HS-5 (cell line): ENCODE measurements around the gene STUB1.
"Not testable (repeated sequence)": the region's sequence is repeated elsewhere in the genome, so short reads cannot be mapped to it uniquely, and the experiment has no call there.

Experiments
- DNase-seq: peaks from one replicate; pipeline ENCODE4 v3.0.0-alpha.2; 2012; ENCODE audit warnings: low read depth

STUB1 gene

GRCh38 chr16:678858-679813 lies 1.1 kb upstream of the STUB1 start:
- no peak for DNase-seq

DNA sequence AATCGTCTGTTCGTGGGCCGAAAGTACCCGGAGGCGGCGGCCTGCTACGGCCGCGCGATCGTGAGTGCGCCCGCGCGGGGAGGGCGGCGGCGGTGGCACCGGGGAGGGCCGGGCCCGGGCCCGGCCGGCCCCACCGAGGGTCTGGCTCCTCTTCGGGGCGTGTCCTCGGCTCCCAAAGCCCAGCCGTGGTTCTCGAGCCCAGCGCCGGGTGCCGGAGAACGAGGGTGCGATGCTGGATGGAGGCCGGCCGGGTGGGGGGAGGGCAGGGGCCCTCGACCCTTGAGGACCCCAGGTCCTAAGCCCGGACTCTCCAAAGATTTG lies 375 bp downstream of the STUB1 start:
- no peak for DNase-seq

DNA sequence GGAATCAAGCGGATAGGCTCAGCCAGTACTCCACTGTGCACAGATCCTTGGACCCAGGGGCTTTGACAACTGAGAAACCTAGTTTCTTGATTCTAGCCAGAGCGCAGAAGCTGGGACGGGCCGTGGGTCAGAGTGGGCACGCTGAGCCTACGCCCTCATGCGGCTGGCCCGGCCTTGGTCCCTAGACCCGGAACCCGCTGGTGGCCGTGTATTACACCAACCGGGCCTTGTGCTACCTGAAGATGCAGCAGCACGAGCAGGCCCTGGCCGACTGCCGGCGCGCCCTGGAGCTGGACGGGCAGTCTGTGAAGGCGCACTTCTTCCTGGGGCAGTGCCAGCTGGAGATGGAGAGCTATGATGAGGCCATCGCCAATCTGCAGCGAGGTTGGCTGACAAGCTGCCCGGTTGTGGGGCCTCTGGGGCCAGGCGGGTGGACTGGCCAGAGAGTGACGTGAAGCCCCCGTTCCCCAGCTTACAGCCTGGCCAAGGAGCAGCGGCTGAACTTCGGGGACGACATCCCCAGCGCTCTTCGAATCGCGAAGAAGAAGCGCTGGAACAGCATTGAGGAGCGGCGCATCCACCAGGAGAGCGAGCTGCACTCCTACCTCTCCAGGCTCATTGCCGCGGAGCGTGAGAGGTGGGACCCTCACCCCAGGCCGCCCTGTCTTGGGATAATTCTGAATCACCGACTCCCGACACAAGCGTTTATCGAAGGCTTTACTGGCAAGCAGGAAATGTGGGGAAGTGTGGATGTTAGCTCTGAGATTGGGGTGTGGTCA lies 946 bp downstream of the STUB1 start:
- no peak for DNase-seq

GRCh38 chr16:681746-682427 lies 1.7 kb downstream of the STUB1 start:
- no peak for DNase-seq

DNA sequence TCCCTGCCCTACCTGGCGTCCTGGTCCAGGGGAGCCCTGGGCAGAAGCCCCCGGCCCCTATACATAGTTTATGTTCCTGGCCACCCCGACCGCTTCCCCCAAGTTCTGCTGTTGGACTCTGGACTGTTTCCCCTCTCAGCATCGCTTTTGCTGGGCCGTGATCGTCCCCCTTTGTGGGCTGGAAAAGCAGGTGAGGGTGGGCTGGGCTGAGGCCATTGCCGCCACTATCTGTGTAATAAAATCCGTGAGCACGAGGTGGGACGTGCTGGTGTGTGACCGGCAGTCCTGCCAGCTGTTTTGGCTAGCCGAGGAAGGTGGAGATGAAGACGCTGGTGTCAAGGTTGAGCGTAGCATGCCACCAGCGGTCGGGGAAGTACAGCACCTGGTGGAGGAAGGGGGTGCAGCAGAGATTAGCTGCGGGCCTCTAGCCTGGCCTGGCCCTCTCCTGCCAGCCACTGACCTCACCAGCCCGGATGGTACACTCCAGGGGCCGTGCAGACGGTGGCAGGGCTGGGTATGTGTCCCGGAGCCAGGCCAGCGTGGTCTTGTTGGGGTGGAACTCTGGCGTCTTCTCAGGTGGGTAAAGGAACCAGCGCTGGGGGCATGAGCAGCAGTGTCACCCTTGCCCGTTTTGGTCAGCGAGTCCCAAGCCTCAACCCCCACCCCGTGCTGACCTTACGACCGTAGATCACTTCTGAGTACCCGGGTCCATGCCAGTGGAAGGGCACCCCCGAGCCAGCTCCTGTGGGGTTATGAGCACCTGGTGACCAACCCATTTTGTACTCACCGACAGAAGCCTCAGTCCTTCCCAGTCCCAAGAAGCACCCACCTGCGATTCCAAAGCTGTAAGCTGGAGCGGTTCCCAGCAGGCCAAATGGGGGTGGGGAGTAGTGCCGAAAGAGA lies 2.5 kb downstream of the STUB1 start:
- DNase-seq: no peak

DNA sequence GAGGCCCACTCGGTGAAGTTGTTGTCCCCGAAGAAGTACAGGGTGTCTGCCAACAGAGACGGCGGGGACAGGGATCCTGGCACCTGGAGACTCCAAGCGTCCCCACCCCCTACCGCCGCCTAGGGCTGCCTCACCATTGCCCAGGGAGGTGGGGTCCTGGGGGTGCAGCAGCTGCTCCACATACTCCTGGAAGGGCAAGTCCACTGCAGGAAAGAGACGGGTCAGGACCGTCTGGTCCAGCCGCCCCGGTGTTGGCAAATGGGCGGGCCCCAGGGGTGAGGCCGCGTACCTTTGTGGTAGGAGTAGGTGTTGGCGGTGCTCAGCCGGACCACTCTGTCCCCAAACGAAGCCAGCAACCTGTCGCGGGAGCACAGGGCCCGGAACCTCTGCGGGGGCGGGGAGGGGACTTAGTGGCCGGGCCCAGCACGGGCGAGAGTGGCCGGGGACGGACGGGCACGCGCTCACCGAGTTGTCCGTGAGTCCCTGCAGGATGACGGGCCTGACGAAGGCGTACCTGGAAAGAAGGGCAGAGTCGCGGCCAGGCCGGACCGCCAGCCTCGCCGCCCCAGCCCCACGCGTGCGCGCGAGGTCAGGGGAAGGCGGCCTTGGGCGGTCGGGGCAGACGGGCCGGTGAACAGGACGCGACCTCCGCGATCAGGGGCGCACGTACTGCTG lies 3.3 kb downstream of the STUB1 start:
- no peak for DNase-seq

- peak; percentile 49 for DNase-seq
These were observed 4.0 kb downstream of the STUB1 start, which contains the start of gene JMJD8 for GRCh38 chr16:684071-684794. TSS of gene JMJD8 (minus strand) at chr16:684334. CDS start at chr16:684319, 15 bp downstream.

GRCh38 chr16:684961-685696 lies 4.9 kb downstream of the STUB1 start:
- no peak for DNase-seq

GRCh38 chr16:685967-686366 lies 5.8 kb downstream of the STUB1 start:
- DNase-seq: no peak

DNA sequence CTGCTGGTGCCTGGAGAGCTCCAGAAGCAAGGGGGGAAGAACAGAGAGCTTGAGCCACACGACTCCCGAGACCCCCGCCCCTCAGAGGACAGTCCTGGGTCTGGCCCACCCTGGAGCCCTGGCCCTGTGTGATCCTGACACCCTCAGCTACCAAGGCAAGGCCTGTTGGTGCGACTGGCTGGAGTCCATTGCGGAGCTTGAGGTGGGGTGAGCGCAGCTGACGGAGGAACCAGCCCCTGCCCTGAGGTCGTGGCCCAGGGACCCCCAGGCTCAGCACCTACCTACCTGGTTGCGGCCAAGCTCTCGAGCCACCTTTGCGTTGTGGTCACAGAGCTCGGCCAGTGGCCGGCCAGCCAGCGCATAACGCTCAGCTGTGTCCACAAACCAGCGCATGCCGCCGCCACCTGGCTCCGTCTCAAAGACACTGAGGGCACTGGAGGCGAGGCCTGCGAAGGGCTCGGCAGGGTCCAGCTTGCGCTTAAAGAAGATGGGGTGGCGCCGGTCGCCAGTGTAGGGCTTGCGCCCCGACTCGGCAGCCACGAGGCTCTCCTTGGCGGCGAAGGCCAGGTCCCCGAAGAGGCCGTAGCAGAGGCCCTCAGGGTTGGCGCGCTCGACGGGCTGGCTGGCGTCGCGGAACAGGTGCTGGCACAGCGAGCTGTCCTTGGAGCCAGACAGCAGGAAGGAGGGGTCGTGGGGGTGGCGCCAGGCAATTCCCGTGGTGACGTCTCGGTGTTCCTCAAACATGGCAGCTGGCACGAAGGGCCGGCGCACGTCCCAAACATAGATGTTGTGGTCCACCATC lies 6.5 kb downstream of the STUB1 start:
- DNase-seq: no peak

DNA sequence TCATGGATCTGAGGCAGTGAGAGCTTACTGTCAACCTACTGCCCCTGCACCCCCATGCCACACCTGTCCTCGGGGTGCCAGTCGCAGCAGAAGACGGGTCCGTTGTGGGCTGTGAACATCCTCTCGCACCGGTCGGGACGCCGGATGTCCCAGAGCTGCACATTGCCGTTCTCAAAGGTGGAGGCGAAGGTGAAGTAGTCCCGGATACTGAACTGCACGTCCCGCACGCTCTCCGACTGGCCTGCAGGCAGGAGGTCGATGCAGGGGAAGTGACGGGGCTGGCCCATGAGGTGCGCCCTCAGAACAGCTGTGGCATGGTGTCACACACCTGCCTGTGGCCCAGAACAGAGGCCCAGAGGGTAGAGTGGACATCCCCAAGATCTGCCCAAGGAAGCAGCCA lies 7.3 kb downstream of the STUB1 start:
- no peak for DNase-seq

- no peak for DNase-seq
These were observed 9.1 kb downstream of the STUB1 start for GRCh38 chr16:689175-689897.

DNA sequence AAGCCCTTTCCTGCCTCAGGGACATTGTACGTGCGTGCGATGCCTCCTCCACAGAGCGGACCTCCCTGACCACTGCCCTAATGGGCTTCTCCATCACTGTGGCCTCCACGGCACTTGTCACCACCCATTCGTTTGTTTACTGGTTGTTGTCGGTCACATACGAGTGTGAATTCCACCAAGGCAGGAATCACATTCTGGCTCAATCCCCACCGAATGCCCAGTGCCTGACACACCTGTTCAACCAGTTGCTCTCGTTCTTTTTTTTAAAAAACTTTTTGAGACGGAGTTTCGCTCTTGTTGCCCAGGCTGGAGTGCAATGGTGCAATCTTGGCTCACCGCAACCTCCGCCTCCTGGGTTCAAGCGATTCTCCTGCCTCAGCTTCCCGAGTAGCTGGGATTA lies 11.0 kb downstream of the STUB1 start:
- not testable (repeated sequence) for DNase-seq

DNA sequence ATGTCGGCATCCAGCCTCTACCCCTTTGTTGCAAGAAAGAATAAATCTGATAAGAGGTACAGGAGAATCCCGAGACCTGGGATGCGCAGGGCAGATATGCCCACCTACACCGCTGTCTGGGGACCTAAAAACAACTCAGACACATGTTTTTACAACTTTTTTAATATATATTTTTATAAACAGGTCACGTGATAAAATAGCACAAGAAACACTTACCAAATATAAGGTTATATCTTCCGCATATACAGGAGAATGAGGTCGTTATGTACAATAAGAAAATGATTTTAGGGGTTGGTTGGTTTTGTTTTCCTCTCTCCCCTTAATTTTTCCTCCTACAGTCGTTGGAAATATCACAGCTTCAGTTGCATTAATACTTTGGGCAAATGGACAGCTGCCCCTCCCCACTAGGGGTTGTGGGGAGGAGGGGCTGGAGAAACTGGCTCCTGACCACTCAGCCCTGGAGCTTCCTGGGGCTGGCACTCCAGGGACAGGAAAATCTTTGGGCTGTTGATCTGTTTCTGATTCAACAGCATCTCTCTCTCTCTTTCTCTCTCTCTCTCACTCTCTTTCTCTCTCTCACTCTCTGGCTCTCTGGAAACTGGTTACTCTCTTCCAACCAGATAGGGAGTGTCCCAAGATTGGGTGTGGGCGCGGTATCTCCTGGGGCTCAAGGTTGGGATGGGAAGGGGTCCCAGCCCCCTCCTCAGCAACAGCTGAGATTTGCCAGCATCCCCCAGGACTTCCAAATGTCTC lies 12.3 kb downstream of the STUB1 start:
- DNase-seq: no peak

DNA sequence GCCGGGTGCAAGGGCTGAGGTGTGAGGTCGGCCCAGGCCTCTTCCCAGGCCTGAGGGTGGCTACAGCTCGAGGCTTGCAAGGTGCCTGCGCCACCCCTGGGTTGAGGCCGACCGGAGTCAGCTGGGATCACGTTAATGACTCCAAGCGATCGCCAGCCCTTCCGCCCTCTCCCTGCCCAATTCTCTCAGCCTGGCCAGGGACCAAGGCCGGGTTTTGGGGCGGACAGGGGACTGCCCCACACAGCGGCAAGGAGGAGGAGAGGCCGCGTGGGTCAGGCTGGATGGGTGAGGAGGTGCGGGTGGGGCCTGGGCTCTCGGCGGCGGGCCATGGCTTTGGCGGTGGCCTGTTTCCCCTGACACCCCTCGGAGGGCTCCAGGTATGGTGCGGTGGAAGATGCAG lies 13.2 kb downstream of the STUB1 start:
- DNase-seq: no peak

DNA sequence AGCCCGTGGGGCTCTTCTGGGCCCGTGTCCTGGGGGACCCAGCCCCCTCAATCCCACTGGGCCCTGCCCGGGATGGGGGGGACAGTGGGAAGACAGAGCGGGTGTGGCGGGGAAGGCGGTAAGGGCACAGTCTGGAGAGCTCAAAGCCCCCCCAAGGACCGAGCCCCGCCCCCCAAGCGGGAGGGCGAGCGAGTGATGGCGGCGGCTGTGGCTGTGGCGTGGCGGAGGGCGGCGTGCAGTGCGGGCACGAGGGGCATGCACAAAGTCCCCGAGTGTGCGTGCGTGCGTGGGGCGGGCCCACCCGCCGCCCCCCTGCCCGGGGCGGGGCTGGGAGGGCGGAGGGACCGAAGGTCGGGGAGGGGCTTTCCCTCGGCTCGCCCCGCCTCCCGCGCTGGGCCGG lies 13.6 kb downstream of the STUB1 start:
- no peak for DNase-seq

GRCh38 chr16:694187-694862 lies 14.1 kb downstream of the STUB1 start:
- no peak for DNase-seq
